GM19240 (cell line): ENCODE measurements around the gene WNT10A.
"Not testable (repeated sequence)": the region's sequence is repeated elsewhere in the genome, so short reads cannot be mapped to it uniquely, and the experiment has no call there.

Source experiments
- DNase-seq: peaks from one replicate; pipeline ENCODE4 v3.0.0; 2011; ENCODE audit warnings: low spot score; ENCODE audit not compliant: insufficient read length

WNT10A gene

GRCh38 chr2:218931751-218932150 is 51.1 kb downstream of the WNT10A start:
- DNase-seq: not testable (repeated sequence)
